Activated T-helper 1 cell treated with anti-CD3 and anti-CD28 coated beads, Interleukin-12 subunit alpha, Interleukin-12 subunit beta, Interleukin-2, Interleukin-4 antibody, amounts not matched to agents 30 ng/mL and 10 ng/mL and 1 ng/mL, durations not matched to agents 14 hours and 24 hours and 36 hours (primary cell): ENCODE measurements around the gene TRIM60. TPM values are rescaled to one million over a fixed set of nuclear protein-coding genes. Genes with fewer than 3 reads are reported as not detected.
"Not testable (repeated sequence)": the region's sequence is repeated elsewhere in the genome, so short reads cannot be mapped to it uniquely, and the experiment has no call there.

Experiments
- DNase-seq: peaks from one replicate; pipeline ENCODE4 v3.0.0; 2021; ENCODE audit warnings: low spot score
- H3K27ac Mint-ChIP-seq: one replicate; pipeline ENCODE4 v1.8.0; 2021; ENCODE audit warnings: mild to moderate bottlenecking, mixed read lengths
- H3K27me3 Mint-ChIP-seq: one replicate; pipeline ENCODE4 v1.8.0; 2022; ENCODE audit warnings: mild to moderate bottlenecking, moderate library complexity, mixed read lengths; ENCODE audit not compliant: insufficient read depth
- H3K36me3 Mint-ChIP-seq: one replicate; pipeline ENCODE4 v1.8.0; 2021; ENCODE audit warnings: low read depth, mixed read lengths
- H3K4me1 Mint-ChIP-seq: one replicate; pipeline ENCODE4 v1.8.0; 2021; ENCODE audit warnings: low read depth, mixed read lengths
- H3K4me3 Mint-ChIP-seq: one replicate; pipeline ENCODE4 v1.8.0; 2021; ENCODE audit warnings: mild to moderate bottlenecking, moderate library complexity, mixed read lengths
- H3K9me3 Mint-ChIP-seq: one replicate; pipeline ENCODE4 v1.8.0; 2021; ENCODE audit warnings: mixed read lengths
- intact Hi-C: fragments of 100-400 bp; cut with micrococcal nuclease; formaldehyde crosslinking; loops from one replicate; pipeline ENCODE4 v1.15.1; 2024
- total RNA-seq: library from RNA; stranded (reverse); gene quantifications from 2 replicates; pipeline ENCODE4 v1.2.3, GENCODE V29; 2022

TRIM60 gene
- total RNA-seq, 1 donor from 2014 or later = not detected

DNA sequence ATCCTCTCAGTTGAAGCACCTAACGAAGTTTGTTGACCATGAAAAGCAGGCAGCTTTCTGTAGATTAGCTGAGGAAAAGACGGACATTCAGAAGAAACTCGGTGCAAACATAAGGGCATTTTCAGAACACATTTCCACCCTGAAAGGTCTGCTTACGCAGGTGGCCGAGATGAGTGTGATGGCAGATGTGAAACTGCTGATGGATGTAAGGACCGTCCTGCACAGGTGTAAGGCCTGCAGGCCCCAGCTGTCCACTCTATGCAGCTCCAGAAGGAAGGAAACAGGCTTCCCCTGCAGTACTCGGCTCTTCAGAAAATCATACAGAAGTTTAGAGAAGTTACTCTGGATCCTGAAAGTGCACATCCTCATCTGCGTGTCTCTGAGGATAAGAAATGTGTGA lies 20.8 kb upstream of the TRIM60 start:
- H3K27me3 Mint-ChIP-seq = peaks cover 27% of the 10 kb centered on the region
- peaks cover 15% of the 10 kb centered on the region for H3K4me1 Mint-ChIP-seq
- H3K9me3 Mint-ChIP-seq = no peaks in the 10 kb centered on the region
- DNase-seq = no peak
- no peak overlapping the region for H3K27ac Mint-ChIP-seq
- intact Hi-C loops = no loop called here
- no peaks in the 10 kb centered on the region for H3K36me3 Mint-ChIP-seq
- H3K4me3 Mint-ChIP-seq = no peak overlapping the region

DNA sequence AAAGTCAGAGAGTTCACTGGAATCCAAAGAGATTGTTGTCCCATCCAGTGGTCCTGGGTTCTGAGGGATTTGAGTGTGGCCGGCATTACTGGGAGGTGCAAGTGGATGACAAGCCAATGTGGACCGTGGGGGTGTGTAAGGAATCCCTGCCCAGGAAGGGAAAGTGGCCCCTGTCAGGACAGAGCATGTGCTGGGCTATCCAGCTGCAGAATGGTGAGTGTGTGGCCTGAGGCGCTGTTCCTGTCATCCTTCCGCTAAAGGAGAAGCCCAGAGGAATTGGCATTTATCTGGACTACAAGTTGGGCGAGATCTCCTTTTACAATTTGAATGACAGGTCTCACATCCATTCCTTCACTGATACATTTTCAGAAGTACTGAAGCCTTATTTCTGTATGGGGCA lies 20.4 kb upstream of the TRIM60 start:
- intact Hi-C loops = no loop called here
- Mint-ChIP-seq H3K9me3 (no peaks in the 10 kb centered on the region), H3K27ac (no peak overlapping the region), H3K36me3 (no peaks in the 10 kb centered on the region), H3K27me3 (peaks cover 24% of the 10 kb centered on the region), H3K4me1 (peaks cover 15% of the 10 kb centered on the region), H3K4me3 (no peak overlapping the region)
- DNase-seq = no peak

DNA sequence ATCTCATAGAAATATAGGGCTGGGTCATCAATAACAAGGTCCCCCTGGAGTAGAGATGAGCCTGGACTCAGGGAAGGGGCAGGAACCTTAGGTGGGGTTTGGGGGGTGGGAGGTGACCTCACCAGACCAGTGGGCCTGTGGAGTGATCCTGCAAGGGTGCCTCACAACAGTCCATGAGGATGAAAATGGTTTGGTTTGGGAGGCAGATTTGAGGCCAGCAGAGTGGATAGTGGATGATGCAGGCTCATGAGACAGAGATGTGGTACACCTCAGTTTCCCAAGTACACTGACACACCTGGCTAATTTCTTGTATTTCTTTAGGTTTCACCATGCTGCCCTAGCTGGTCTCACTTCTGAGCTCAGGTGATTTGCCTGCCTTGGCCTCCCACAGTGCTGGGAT lies 18.1 kb upstream of the TRIM60 start:
- Mint-ChIP-seq H3K9me3 (no peaks in the 10 kb centered on the region), H3K4me3 (no peak overlapping the region), H3K27me3 (peaks cover 14% of the 10 kb centered on the region), H3K36me3 (no peaks in the 10 kb centered on the region), H3K27ac (no peak overlapping the region), H3K4me1 (peaks cover 15% of the 10 kb centered on the region)
- no peak for DNase-seq
- intact Hi-C loops = no loop called here

DNA sequence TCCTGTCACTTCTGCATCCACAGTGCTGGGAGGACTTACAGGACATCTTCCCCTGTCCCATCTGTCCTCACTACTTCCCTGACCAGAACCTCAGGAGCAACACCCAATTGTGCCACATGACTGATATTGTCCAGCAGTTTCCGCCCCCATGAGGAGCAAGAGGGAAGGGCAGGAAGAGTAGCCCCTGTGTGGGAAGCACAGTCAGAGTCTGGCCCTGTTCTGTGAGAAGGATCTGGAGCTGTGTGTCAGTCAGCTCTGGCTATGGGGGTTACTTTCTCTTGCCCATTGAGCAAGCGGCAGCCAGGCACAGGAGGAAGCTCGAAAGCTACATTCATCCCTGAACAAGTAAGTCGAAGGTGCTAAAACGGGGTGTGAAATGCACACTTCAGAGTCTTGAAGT lies 14.8 kb upstream of the TRIM60 start:
- H3K9me3 Mint-ChIP-seq = no peaks in the 10 kb centered on the region
- H3K27me3 Mint-ChIP-seq = peaks cover 8% of the 10 kb centered on the region
- no peaks in the 10 kb centered on the region for H3K36me3 Mint-ChIP-seq
- DNase-seq = no peak
- no peak overlapping the region for H3K4me3 Mint-ChIP-seq
- H3K4me1 Mint-ChIP-seq = no peaks in the 10 kb centered on the region
- H3K27ac Mint-ChIP-seq = no peak overlapping the region
- intact Hi-C loops = no loop called here

DNA sequence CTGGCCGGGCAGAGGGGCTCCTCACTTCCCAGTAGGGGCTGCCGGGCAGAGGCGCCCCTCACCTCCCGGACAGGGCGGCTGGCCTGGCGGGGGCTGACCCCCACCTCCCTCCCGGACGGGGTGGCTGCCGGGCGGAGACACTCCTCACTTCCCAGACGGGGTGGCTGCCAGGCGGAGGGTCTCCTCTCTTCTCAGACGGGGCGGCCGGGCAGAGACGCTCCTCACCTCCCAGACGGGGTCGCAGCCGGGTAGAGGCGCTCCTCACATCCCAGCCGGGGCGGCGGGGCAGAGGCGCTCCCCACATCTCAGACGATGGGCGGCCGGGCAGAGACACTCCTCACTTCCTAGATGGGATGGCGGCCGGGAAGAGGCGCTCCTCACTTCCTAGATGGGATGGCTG lies 11.8 kb upstream of the TRIM60 start:
- not testable (repeated sequence) for H3K9me3 Mint-ChIP-seq, H3K27me3 Mint-ChIP-seq

DNA sequence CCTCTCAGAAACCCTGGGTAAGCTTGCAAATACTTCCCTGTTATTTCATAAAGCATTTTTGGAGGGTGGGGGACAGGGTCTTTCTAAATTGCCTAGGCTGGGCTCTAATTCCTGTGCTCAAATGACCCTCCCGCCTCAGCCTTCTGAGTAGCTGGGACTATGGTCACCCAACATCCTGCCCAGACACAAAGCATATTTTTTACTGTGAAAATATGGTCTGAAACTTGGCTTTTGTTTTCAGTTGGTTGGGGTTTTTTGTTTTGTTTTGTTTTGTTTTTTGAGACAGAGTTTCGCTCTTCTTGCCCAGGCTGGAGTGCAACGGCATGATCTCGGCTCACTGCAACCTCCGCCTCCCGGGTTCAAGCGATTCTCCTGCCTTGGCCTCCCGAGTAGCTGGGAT lies 6.0 kb upstream of the TRIM60 start:
- DNase-seq, H3K4me1 Mint-ChIP-seq, H3K9me3 Mint-ChIP-seq, H3K27ac Mint-ChIP-seq, H3K36me3 Mint-ChIP-seq, intact Hi-C loops, H3K4me3 Mint-ChIP-seq, H3K27me3 Mint-ChIP-seq: not testable (repeated sequence)

More for the DNA sequence above, 11.8 kb upstream of the TRIM60 start:
- H3K27ac Mint-ChIP-seq, H3K4me3 Mint-ChIP-seq, DNase-seq, intact Hi-C loops, H3K4me1 Mint-ChIP-seq, H3K36me3 Mint-ChIP-seq: not testable (repeated sequence)

DNA sequence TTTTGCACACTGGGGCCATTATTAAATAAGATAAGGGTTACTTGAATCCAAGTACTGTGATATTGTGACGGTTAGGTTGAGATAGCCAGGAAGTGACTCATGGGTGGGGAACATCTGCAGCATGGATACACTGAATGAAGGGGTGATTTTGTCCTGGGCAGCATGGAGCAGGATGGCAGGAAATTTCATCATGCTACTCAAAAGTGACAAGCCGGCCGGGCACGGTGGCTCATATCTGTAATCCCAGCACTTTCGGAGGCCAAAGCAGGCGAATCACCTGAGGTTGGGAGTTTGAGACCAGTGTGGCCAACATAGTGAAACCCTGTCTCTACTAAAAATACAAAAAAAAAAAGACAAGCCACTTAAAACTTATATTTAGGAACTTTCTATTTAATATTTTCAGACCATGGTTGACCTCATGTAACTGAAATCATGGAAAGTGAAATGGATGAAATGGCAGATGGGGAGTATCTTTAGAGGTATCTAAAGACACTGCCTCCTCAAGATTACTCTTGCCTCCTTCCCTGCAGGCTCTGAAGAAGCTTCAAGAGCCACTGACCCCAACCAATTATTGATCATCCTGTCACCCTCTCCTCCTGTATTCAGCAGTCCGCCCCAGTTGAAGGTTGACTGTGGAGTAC lies 3.9 kb upstream of the TRIM60 start:
- Mint-ChIP-seq H3K4me1 (no peaks in the 10 kb centered on the region), H3K27me3 (no peaks in the 10 kb centered on the region), H3K27ac (no peak overlapping the region), H3K9me3 (no peaks in the 10 kb centered on the region), H3K4me3 (no peak overlapping the region), H3K36me3 (no peaks in the 10 kb centered on the region)
- DNase-seq = no peak
- intact Hi-C loops = no loop called here

DNA sequence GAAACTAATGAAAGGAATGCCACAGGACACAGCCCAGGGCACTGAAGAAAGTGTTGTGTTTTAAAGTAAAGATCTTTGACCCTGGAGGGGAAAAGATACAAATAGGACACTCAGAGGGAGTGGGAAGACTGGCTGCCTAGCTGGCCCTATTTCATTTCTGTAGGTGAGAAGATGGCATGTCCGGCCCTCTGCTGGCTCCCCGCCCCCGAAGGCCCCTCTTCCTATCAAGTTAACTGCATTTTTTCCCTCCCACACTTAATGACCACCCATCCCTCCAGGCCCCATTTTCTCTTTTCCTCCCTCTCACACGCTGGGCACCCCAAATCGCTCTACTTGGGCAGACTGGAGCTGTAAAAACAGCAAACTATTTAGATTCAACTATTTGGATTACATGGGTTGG lies 16.4 kb downstream of the TRIM60 start:
- H3K4me3 Mint-ChIP-seq = no peak overlapping the region
- no peaks in the 10 kb centered on the region for H3K9me3 Mint-ChIP-seq
- no peak for DNase-seq
- H3K27me3 Mint-ChIP-seq = peaks cover 3% of the 10 kb centered on the region
- intact Hi-C loops = no loop called here
- H3K36me3 Mint-ChIP-seq = no peaks in the 10 kb centered on the region
- no peaks in the 10 kb centered on the region for H3K4me1 Mint-ChIP-seq
- no peak overlapping the region for H3K27ac Mint-ChIP-seq

DNA sequence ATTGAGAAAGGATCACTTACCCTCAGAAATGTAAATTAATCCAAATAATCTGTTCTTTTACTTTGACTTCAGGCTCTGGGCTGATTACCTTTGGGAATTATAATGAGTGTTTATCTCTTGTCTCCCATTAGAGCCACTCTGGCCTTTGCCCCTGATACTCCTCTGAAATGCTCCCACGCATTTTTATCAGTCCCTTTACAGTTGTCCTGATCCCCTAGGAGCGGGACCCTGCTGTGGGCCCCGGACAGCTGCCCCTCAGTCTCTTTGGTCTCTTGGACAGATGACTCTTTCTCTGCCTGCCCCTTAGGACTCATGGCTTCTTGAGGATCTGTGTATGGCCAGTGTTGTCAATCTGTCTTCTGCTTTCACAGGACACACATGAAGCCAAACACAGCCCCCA lies 20.8 kb downstream of the TRIM60 start:
- no peaks in the 10 kb centered on the region for H3K9me3 Mint-ChIP-seq
- no peak overlapping the region for H3K4me3 Mint-ChIP-seq
- peaks cover 3% of the 10 kb centered on the region for H3K27me3 Mint-ChIP-seq
- H3K36me3 Mint-ChIP-seq = no peaks in the 10 kb centered on the region
- H3K4me1 Mint-ChIP-seq = no peaks in the 10 kb centered on the region
- intact Hi-C loops = no loop called here
- DNase-seq = no peak
- no peak overlapping the region for H3K27ac Mint-ChIP-seq

DNA sequence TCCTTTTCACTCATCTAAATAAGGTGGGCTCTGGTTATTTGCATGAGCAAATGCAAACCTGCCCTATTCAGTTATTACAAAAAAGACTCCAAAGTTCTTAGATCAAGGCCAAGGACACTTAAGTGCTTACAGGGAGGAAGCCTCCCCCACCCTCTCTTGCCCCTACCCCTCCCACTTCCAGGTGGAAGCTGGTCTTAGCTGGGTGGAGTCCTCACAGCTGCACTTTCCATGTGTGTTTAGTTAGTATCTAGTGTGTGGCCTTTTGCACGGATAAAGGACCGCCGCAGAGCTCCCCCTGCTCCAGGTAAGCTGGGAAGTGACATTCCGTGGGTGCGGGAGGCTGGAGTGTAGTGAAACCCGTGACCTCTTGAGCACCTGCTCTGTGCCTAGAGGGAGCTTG lies 21.8 kb downstream of the TRIM60 start, which contains the start of gene TRIM75:
Gene TRIM75 (plus strand): TSS at position 222 of the 400 bp plus-strand sequence. CDS start 5,282 bp downstream, outside the sequence.
- peaks cover 3% of the 10 kb centered on the region for H3K27me3 Mint-ChIP-seq
- no peak within 1 kb of the TSS for H3K4me3 Mint-ChIP-seq
- H3K9me3 Mint-ChIP-seq = no peaks in the 10 kb centered on the region
- intact Hi-C loops = no loop called here
- no peaks in the 10 kb centered on the region for H3K4me1 Mint-ChIP-seq
- H3K36me3 Mint-ChIP-seq = no peaks in the 10 kb centered on the region
- H3K27ac Mint-ChIP-seq = no peak within 1 kb of the TSS
- no peak for DNase-seq

DNA sequence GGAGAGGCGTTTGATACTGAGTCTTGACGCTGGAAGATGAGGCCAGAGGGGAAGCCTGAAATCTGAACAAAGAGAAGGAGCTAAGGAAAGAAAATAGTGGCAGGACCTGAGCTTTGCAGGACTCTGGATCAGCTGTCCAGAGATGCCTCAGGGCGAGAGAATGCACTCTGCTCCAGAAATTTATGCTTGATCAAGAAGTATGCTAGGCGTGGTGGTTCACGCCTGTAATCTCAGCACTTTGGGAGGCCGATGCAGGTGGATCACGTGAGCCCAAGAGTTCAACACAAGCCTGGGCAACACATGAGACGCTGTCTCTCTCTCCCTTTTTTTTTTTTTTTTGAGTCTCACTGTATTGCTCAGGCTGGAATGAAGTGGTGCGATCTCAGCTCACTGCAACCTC lies 23.8 kb downstream of the TRIM60 start:
- no peaks in the 10 kb centered on the region for H3K9me3 Mint-ChIP-seq
- H3K27ac Mint-ChIP-seq = no peak overlapping the region
- no peaks in the 10 kb centered on the region for H3K36me3 Mint-ChIP-seq
- intact Hi-C loops = no loop called here
- no peak overlapping the region for H3K4me3 Mint-ChIP-seq
- H3K27me3 Mint-ChIP-seq = peaks cover 6% of the 10 kb centered on the region
- no peaks in the 10 kb centered on the region for H3K4me1 Mint-ChIP-seq
- no peak for DNase-seq

DNA sequence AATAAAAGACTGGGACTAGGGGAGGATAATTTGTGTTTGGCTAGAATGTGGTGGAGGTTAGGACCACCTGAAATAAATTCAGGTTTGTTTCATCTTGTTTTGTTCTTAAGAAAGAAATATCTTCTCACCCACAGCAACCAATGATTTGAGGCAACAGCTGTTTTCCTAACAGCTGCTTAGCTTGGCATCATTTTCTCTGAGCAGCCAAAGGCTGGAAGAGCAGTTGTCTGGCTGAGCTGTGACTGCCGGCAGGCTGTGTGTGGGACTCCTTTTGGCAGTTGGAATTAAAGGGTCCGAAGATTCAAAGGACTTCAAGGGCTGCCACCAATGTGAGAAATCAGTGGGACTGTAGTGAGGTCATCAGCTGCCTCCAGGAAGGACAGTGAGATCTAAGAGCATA lies 26.9 kb downstream of the TRIM60 start:
- no peak overlapping the region for H3K4me3 Mint-ChIP-seq
- DNase-seq = no peak
- no peak overlapping the region for H3K27ac Mint-ChIP-seq
- no peaks in the 10 kb centered on the region for H3K36me3 Mint-ChIP-seq
- H3K4me1 Mint-ChIP-seq = no peaks in the 10 kb centered on the region
- intact Hi-C loops = no loop called here
- no peaks in the 10 kb centered on the region for H3K9me3 Mint-ChIP-seq
- H3K27me3 Mint-ChIP-seq = peaks cover 3% of the 10 kb centered on the region

DNA sequence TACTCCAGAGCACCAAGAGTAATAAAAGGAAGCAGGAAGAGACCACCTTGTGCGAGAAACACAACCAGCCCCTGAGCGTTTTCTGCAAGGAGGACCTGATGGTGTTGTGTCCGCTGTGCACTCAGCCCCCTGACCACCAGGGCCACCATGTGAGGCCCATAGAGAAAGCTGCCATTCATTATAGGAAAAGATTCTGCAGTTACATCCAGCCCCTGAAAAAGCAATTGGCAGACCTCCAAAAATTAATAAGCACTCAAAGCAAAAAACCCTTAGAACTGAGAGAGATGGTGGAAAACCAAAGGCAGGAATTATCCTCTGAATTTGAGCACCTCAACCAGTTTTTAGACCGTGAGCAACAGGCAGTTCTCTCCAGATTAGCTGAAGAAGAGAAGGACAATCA lies 27.6 kb downstream of the TRIM60 start:
- Mint-ChIP-seq H3K36me3 (no peaks in the 10 kb centered on the region), H3K27ac (no peak overlapping the region)
- intact Hi-C loops = no loop called here

DNA sequence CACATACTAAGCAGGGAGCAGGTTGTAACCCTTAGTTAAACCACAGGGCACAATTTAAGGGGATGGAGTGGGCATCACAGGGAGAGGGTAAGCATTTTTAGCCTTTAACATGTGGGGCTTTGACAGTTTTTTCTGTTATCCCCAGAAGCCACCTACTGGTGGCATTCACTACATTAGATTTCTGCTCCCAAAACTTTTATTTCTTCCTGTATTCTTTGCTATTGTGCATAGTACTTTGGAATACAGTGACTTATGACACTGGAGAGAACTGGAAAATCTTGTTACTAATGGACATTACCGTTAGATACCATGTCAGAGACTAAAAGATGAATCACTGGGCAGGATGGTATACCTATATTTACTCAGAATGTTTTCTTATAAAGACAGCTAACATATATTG lies 29.1 kb downstream of the TRIM60 start:
- H3K4me3 Mint-ChIP-seq = no peak overlapping the region
- no peaks in the 10 kb centered on the region for H3K4me1 Mint-ChIP-seq

More for the DNA sequence above, 27.6 kb downstream of the TRIM60 start:
- H3K4me3 Mint-ChIP-seq = no peak overlapping the region
- DNase-seq = no peak
- no peaks in the 10 kb centered on the region for H3K4me1 Mint-ChIP-seq
- H3K27me3 Mint-ChIP-seq = peaks cover 3% of the 10 kb centered on the region
- no peaks in the 10 kb centered on the region for H3K9me3 Mint-ChIP-seq

More for the DNA sequence above, 29.1 kb downstream of the TRIM60 start:
- no peak for DNase-seq
- peaks cover 3% of the 10 kb centered on the region for H3K27me3 Mint-ChIP-seq
- no peaks in the 10 kb centered on the region for H3K36me3 Mint-ChIP-seq
- no peak overlapping the region for H3K27ac Mint-ChIP-seq
- intact Hi-C loops = no loop called here
- no peaks in the 10 kb centered on the region for H3K9me3 Mint-ChIP-seq
